Neural cell (in vitro differentiated cells): ENCODE measurements around the gene CRYBA4. TPM values are rescaled to one million over a fixed set of nuclear protein-coding genes. Genes with fewer than 3 reads are reported as not detected.

Source experiments
- H2AFZ ChIP-seq: fragments of 200-600, 300-800 bp; sonication (generic), shearing (Covaris generic); 2 replicates; pipeline ENCODE4 v1.6.0; 2014; ENCODE audit warnings: low read depth, mild to moderate bottlenecking, antibody characterized with exemption, low read length, moderate library complexity
- H3F3A ChIP-seq: fragments of 200-600 bp; shearing (Covaris generic); 2 replicates; pipeline ENCODE4 v1.6.1; 2016; ENCODE audit warnings: mild to moderate bottlenecking, moderate library complexity, mixed read lengths, antibody characterized with exemption, low read length; ENCODE audit not compliant: insufficient read depth, poor library complexity, severe bottlenecking
- H3K27ac ChIP-seq: fragments of 200-600, 300-800 bp; sonication (generic), shearing (Covaris generic); 2 replicates; pipeline ENCODE4 v1.5.1; 2014; ENCODE audit warnings: mild to moderate bottlenecking, low read length, moderate library complexity
- H3K27me3 ChIP-seq: fragments of 300-800, 200-600 bp; sonication (generic), shearing (Covaris generic); 2 replicates; pipeline ENCODE4 v1.6.0; 2014; ENCODE audit warnings: mild to moderate bottlenecking, low read depth, low read length, moderate library complexity; ENCODE audit not compliant: insufficient read depth
- H3K36me3 ChIP-seq: fragments of 300-800, 200-600 bp; sonication (generic), shearing (Covaris generic); 2 replicates; pipeline ENCODE4 v1.5.1; 2014; ENCODE audit warnings: mild to moderate bottlenecking, antibody characterized with exemption, low read length, moderate library complexity; ENCODE audit not compliant: insufficient read depth
- H3K4me2 ChIP-seq: fragments of 300-800, 200-600 bp; sonication (generic), shearing (Covaris generic); 2 replicates; pipeline ENCODE4 v1.6.0; 2014; ENCODE audit warnings: mild to moderate bottlenecking, low read length
- H3K4me3 ChIP-seq: fragments of 300-800, 200-600 bp; sonication (generic), shearing (Covaris generic); 2 replicates; pipeline ENCODE4 v1.5.1; 2014; ENCODE audit warnings: mild to moderate bottlenecking, low read length, moderate library complexity
- H3K79me2 ChIP-seq: fragments of 200-600 bp; shearing (Covaris generic); replicated peaks from 2 replicates; pipeline ENCODE4 v1.6.0; 2014; ENCODE audit warnings: mild to moderate bottlenecking, low read length, moderate library complexity; ENCODE audit not compliant: insufficient read depth
- H3K9ac ChIP-seq: fragments of 300-800, 200-600 bp; sonication (generic), shearing (Covaris generic); 2 replicates; pipeline ENCODE4 v1.6.1; 2016; ENCODE audit warnings: mild to moderate bottlenecking, low read length, mixed read lengths
- H3K9me2 ChIP-seq: fragments of 200-600 bp; shearing (Covaris generic); 2 replicates; pipeline ENCODE4 v1.6.1; 2016; ENCODE audit warnings: mild to moderate bottlenecking, low read length, mixed read lengths; ENCODE audit not compliant: insufficient read depth
- H3K9me3 ChIP-seq: fragments of 200-600, 300-800 bp; sonication (generic), shearing (Covaris generic); 2 replicates; pipeline ENCODE4 v1.6.1; 2016; ENCODE audit warnings: mild to moderate bottlenecking, mixed run types, low read length, moderate library complexity, mixed read lengths
- H4K20me1 ChIP-seq: fragments of 200-600 bp; shearing (Covaris generic); 2 replicates; pipeline ENCODE4 v1.6.1; 2016; ENCODE audit warnings: mild to moderate bottlenecking, mixed run types; ENCODE audit not compliant: insufficient read depth
- EP300 ChIP-seq: fragments of 450-650 bp; conservative IDR thresholded peaks from 2 replicates; pipeline ENCODE4 v1.6.1; 2014; ENCODE audit warnings: antibody characterized with exemption, mild to moderate bottlenecking, moderate library complexity; ENCODE audit not compliant: poor library complexity, severe bottlenecking
- EZH2 ChIP-seq: fragments of 200-600, 300-800 bp; shearing (Covaris generic), sonication (generic); IDR thresholded peaks from 2 replicates; pipeline ENCODE4 v1.6.1; 2014; ENCODE audit warnings: antibody characterized with exemption, low read length, borderline replicate concordance, mild to moderate bottlenecking; ENCODE audit not compliant: insufficient read depth, poor library complexity, severe bottlenecking
- MXI1 ChIP-seq: fragments of 450-650 bp; conservative IDR thresholded peaks from 2 replicates; pipeline ENCODE4 v1.6.1; 2014; ENCODE audit warnings: antibody characterized with exemption, mild to moderate bottlenecking; ENCODE audit not compliant: poor library complexity, severe bottlenecking
- POLR2AphosphoS5 ChIP-seq: IDR thresholded peaks from 2 replicates; pipeline ENCODE4 v1.6.1; 2012
- RAD21 ChIP-seq: fragments of 450-650 bp; conservative IDR thresholded peaks from 2 replicates; pipeline ENCODE4 v1.6.1; 2014; ENCODE audit warnings: antibody characterized with exemption, mild to moderate bottlenecking, moderate library complexity
- REST ChIP-seq: IDR thresholded peaks from 2 replicates; pipeline ENCODE4 v1.6.1; 2012; ENCODE audit warnings: borderline replicate concordance
- SMC3 ChIP-seq: fragments of 450-650 bp; conservative IDR thresholded peaks from 2 replicates; pipeline ENCODE4 v1.6.1; 2014; ENCODE audit warnings: antibody characterized with exemption, mild to moderate bottlenecking, moderate library complexity; ENCODE audit not compliant: poor library complexity
- TAF1 ChIP-seq: IDR thresholded peaks from 2 replicates; pipeline ENCODE4 v1.6.1; 2012; ENCODE audit warnings: low read depth
- polyA plus RNA-seq: library from polyadenylated mRNA; depleted of rRNA; stranded (reverse); fragments of >200 nt; gene quantifications from 2 replicates; pipeline ENCODE4 v1.2.3, GENCODE V29; 2014
- TF ChIP-seq, protein P1 (sequence below): fragments of 450-650 bp; IDR thresholded peaks from 2 replicates; pipeline ENCODE4 v1.5.1; 2014; ENCODE audit warnings: antibody characterized with exemption, mild to moderate bottlenecking, moderate library complexity; ENCODE audit not compliant: poor library complexity, severe bottlenecking

CRYBA4 gene
- polyA plus RNA-seq, 1 donor from 2014 or later = not detected

- Histone ChIP-seq H3K79me2 (no peaks in the 10 kb centered on the region), H2AFZ (peak overlapping the region; percentile 67), H3K36me3 (no peaks in the 10 kb centered on the region), H3K9me2 (no peaks in the 10 kb centered on the region), H3K4me2 (peak overlapping the region; percentile 41), H3F3A (no peaks in the 10 kb centered on the region), H3K4me3 (peak overlapping the region; percentile 53), H3K27ac (peak overlapping the region; percentile 89), H4K20me1 (no peaks in the 10 kb centered on the region), H3K9ac (peak overlapping the region; percentile 86), H3K27me3 (no peaks in the 10 kb centered on the region), H3K9me3 (no peaks in the 10 kb centered on the region)
- TF ChIP-seq RAD21 = no peak
- peak; percentile 12 for TF ChIP-seq POLR2AphosphoS5
Measured at GRCh38 chr22:26648528-26649388, 27.0 kb downstream of the CRYBA4 start.

GRCh38 chr22:26650722-26651421 lies 29.1 kb downstream of the CRYBA4 start:
- Histone ChIP-seq H3K9me3 (no peaks in the 10 kb centered on the region), H2AFZ (no peak overlapping the region), H3K9me2 (no peaks in the 10 kb centered on the region), H3K27me3 (no peaks in the 10 kb centered on the region), H4K20me1 (no peaks in the 10 kb centered on the region), H3K4me2 (no peak overlapping the region), H3K27ac (no peak overlapping the region), H3K36me3 (no peaks in the 10 kb centered on the region), H3K4me3 (no peak overlapping the region), H3K9ac (no peak overlapping the region), H3F3A (no peaks in the 10 kb centered on the region), H3K79me2 (no peaks in the 10 kb centered on the region)
- TF ChIP-seq RAD21 (no peak), EP300 (no peak), EZH2 (no peak), SMC3 (no peak), POLR2AphosphoS5 (no peak), REST (no peak), TAF1 (no peak), MXI1 (no peak)
- TF ChIP-seq, protein P1, sequence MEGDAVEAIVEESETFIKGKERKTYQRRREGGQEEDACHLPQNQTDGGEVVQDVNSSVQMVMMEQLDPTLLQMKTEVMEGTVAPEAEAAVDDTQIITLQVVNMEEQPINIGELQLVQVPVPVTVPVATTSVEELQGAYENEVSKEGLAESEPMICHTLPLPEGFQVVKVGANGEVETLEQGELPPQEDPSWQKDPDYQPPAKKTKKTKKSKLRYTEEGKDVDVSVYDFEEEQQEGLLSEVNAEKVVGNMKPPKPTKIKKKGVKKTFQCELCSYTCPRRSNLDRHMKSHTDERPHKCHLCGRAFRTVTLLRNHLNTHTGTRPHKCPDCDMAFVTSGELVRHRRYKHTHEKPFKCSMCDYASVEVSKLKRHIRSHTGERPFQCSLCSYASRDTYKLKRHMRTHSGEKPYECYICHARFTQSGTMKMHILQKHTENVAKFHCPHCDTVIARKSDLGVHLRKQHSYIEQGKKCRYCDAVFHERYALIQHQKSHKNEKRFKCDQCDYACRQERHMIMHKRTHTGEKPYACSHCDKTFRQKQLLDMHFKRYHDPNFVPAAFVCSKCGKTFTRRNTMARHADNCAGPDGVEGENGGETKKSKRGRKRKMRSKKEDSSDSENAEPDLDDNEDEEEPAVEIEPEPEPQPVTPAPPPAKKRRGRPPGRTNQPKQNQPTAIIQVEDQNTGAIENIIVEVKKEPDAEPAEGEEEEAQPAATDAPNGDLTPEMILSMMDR = no peak
